HG03439 (cell line): ENCODE data around the gene RAD51AP2.
A peak's percentile ranks its signal among the peaks of the same experiment; 100 is the strongest.
"Not testable (repeated sequence)": the region's sequence is repeated elsewhere in the genome, so short reads cannot be mapped to it uniquely, and the experiment has no call there.

Experiments used
- ATAC-seq: cut with Tn5 transposase; IDR thresholded peaks from one replicate; pipeline ENCODE4 v1.9.1; 2021; ENCODE audit warnings: mild to moderate bottlenecking, moderate library complexity; ENCODE audit not compliant: unreplicated experiment

The RAD51AP2 gene

GRCh38 chr2:17538022-17538843 lies 20.0 kb upstream of the RAD51AP2 start:
- no peak for ATAC-seq

- ATAC-seq: no peak
Measured at GRCh38 chr2:17536416-17536815, 18.2 kb upstream of the RAD51AP2 start.

GRCh38 chr2:17533546-17533945 lies 15.3 kb upstream of the RAD51AP2 start:
- ATAC-seq: no peak

GRCh38 chr2:17529771-17530170 lies 11.5 kb upstream of the RAD51AP2 start:
- ATAC-seq: no peak

GRCh38 chr2:17522303-17522702 lies 4.1 kb upstream of the RAD51AP2 start:
- no peak for ATAC-seq

- no peak for ATAC-seq
Measured at GRCh38 chr2:17521621-17522020, 3.4 kb upstream of the RAD51AP2 start.

GRCh38 chr2:17520761-17521160 lies 2.5 kb upstream of the RAD51AP2 start:
- peak; percentile 47 for ATAC-seq

GRCh38 chr2:17519486-17519885 lies 1.2 kb upstream of the RAD51AP2 start:
- ATAC-seq: no peak

GRCh38 chr2:17517481-17518211 lies 594 bp downstream of the RAD51AP2 start:
- peak; percentile 10 for ATAC-seq

- ATAC-seq: no peak
Measured at GRCh38 chr2:17515652-17516051, 2.6 kb downstream of the RAD51AP2 start.

- ATAC-seq: no peak
Measured at GRCh38 chr2:17506736-17507616, 11.3 kb downstream of the RAD51AP2 start.

- no peak for ATAC-seq
Measured at GRCh38 chr2:17497718-17498117, 20.5 kb downstream of the RAD51AP2 start.

GRCh38 chr2:17495590-17495989 lies 22.6 kb downstream of the RAD51AP2 start:
- ATAC-seq: no peak

- not testable (repeated sequence) for ATAC-seq
Measured at GRCh38 chr2:17490165-17490564, 28.1 kb downstream of the RAD51AP2 start.

GRCh38 chr2:17488610-17489009 lies 29.6 kb downstream of the RAD51AP2 start:
- ATAC-seq: not testable (repeated sequence)

GRCh38 chr2:17483496-17483895 lies 34.7 kb downstream of the RAD51AP2 start:
- no peak for ATAC-seq

- no peak for ATAC-seq
Measured at GRCh38 chr2:17482651-17483050, 35.6 kb downstream of the RAD51AP2 start.

GRCh38 chr2:17479875-17480274 lies 38.4 kb downstream of the RAD51AP2 start:
- ATAC-seq: no peak

GRCh38 chr2:17476830-17477229 lies 41.4 kb downstream of the RAD51AP2 start:
- no peak for ATAC-seq

GRCh38 chr2:17476064-17476463 lies 42.2 kb downstream of the RAD51AP2 start:
- no peak for ATAC-seq

GRCh38 chr2:17475286-17475685 lies 43.0 kb downstream of the RAD51AP2 start:
- ATAC-seq: no peak
